Stomach smooth muscle (tissue), 2 donors: ENCODE results near the gene INMT.

Source experiments
- H3K27ac ChIP-seq: one replicate; pipeline ENCODE4 v1.7.0; 2013; ENCODE audit warnings: mild to moderate bottlenecking, low read length, inconsistent platforms
- H3K27me3 ChIP-seq, 2 donors: one replicate each; pipeline ENCODE4 v1.7.0; 2013; ENCODE audit warnings: low read length in 2 of 2; ENCODE audit not compliant: insufficient read depth in 2 of 2, control insufficient read depth in 1 of 2
- H3K36me3 ChIP-seq, 2 donors: one replicate each; pipeline ENCODE4 v1.7.0; 2013; ENCODE audit warnings: low read length in 2 of 2; ENCODE audit not compliant: control insufficient read depth in 2 of 2, insufficient read depth in 2 of 2
- H3K4me1 ChIP-seq: one replicate; pipeline ENCODE4 v1.7.0; 2013; ENCODE audit warnings: low read length; ENCODE audit not compliant: control insufficient read depth, insufficient read depth
- H3K4me3 ChIP-seq, 2 donors: one replicate each; pipeline ENCODE4 v1.7.0; 2013; ENCODE audit warnings: low read length in 2 of 2
- H3K9ac ChIP-seq, 2 donors: one replicate each; pipeline ENCODE4 v1.7.0; 2013; ENCODE audit warnings: low read length in 2 of 2, mild to moderate bottlenecking in 1 of 2
- H3K9me3 ChIP-seq, 2 donors: one replicate each; pipeline ENCODE4 v1.7.0; 2013; ENCODE audit warnings: low read length in 2 of 2; ENCODE audit not compliant: control insufficient read depth in 2 of 2
- donor health status: healthy.
- donor health status: Pancreatic carcinoma.

INMT gene

DNA sequence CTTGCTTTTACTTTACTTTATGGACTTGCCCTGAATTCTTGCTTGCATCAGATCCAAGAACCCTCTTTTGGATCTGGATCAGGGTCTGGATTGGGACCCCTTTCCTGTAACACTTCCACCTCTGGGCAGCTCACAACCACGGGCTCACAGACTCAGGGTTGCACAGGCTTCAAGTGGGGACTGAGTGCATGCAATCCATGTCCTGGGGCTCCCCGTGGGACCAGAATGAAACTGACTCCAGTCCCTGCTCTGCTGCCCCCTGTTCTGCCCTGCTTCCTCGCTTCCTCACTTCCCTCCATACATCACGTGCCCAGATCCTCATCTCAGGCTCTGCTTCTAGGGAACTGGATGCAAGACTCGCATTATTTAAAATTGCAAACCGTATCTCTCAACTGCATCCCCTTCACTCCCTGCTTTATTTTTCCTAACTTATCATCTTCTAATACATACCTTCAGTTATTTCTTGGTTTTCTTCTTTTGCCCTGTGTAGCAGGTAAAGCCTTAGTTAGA, 23.3 kb upstream of the INMT start:
- Histone ChIP-seq H3K27ac (no peak overlapping the region), H3K9ac (no peak overlapping the region), H3K27me3 (no peaks in the 10 kb centered on the region), H3K4me1 (no peaks in the 10 kb centered on the region), H3K36me3 (no peaks in the 10 kb centered on the region), H3K9me3 (no peaks in the 10 kb centered on the region), H3K4me3 (no peak overlapping the region)

DNA sequence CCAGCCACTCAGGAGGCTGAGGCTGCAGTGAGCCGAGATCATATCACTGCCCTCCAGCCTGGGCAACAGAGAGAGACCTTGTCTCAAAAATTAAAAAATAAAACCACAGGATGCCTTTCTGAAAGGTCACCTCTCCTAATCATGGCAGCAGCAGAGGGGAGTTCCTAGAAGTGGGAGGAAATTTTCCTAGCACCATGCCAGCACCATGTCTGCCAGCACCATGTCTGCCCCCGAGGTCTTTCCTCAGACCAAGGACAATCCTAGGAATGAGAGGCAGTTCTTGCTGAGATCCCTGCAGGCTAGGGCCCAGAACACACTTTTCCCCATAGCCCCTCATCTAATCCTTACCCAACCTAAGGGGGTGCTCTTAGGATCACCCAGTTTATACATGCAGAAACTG, 22.3 kb upstream of the INMT start:
- Histone ChIP-seq H3K9me3 (no peaks in the 10 kb centered on the region), H3K27ac (no peak overlapping the region), H3K4me1 (no peaks in the 10 kb centered on the region), H3K27me3 (no peaks in the 10 kb centered on the region), H3K36me3 (no peaks in the 10 kb centered on the region), H3K9ac (no peak overlapping the region), H3K4me3 (no peak overlapping the region)

DNA sequence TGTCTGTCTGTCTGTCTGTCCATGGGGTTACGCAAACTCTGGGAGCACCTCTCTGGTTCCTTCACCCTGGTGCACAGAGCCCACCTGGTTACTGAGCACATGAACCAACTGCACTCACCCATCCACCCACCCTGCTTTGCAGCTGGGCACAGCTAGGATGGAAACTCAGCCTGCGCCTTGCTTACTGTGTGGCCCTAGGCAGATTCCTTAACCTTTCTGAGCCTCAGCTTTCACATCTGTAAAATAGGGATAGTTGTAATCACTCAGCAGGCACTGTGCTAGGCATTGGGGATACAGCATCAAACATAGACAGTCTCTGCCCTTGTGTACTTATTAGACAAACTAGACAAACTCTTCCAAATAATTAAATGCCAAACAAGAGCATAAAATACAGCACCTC, 21.8 kb upstream of the INMT start:
- no peaks in the 10 kb centered on the region for H3K9me3 ChIP-seq
- H3K27me3 ChIP-seq = no peaks in the 10 kb centered on the region
- H3K4me3 ChIP-seq = no peak overlapping the region
- no peaks in the 10 kb centered on the region for H3K4me1 ChIP-seq
- no peaks in the 10 kb centered on the region for H3K36me3 ChIP-seq
- H3K9ac ChIP-seq = no peak overlapping the region
- H3K27ac ChIP-seq = no peak overlapping the region

DNA sequence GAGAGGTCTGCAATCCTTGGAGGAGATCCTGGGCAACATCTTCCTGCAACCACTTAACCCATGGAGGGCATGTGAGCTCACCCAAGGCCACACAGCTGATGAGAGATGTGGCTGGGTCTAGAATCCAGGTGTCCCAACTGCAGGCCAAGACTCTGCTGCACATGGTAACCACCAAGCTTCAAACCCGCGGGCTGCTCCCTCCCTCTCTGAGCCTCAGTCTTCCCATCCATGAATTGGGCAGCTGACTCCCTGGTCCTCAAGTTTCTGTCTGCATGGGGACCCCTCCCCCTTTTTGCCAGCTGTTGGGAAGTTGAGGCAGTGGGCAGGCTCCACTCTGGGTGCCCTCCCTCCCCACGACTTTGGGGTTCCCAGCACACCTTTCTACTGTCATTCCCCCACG, 20.9 kb upstream of the INMT start:
- Histone ChIP-seq H3K4me3 (no peak overlapping the region), H3K9ac (no peak overlapping the region), H3K27me3 (no peaks in the 10 kb centered on the region), H3K27ac (no peak overlapping the region), H3K4me1 (no peaks in the 10 kb centered on the region), H3K36me3 (no peaks in the 10 kb centered on the region), H3K9me3 (no peaks in the 10 kb centered on the region)

DNA sequence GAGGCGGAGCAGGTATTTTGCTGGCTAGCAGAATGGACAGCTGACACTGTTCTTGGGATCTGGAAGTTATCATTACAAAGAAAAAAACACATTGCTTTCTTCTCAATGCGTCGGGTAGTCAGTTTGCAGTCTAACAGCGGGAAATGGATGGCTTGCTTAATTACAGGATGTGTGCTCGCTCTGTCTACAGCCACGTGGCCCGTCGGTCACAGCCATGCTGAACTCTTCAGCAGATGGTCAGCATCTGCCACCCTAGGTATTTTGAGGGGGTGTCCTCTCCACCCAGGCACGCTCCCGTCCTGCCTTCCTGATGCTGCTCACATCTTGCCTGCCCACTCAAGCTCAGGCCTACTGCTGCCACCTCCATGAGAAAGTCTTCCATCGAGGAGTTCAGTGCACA, 20.4 kb upstream of the INMT start:
- Histone ChIP-seq H3K4me1 (no peaks in the 10 kb centered on the region), H3K4me3 (no peak overlapping the region), H3K9ac (no peak overlapping the region), H3K9me3 (no peaks in the 10 kb centered on the region), H3K27ac (no peak overlapping the region), H3K27me3 (no peaks in the 10 kb centered on the region), H3K36me3 (no peaks in the 10 kb centered on the region)

DNA sequence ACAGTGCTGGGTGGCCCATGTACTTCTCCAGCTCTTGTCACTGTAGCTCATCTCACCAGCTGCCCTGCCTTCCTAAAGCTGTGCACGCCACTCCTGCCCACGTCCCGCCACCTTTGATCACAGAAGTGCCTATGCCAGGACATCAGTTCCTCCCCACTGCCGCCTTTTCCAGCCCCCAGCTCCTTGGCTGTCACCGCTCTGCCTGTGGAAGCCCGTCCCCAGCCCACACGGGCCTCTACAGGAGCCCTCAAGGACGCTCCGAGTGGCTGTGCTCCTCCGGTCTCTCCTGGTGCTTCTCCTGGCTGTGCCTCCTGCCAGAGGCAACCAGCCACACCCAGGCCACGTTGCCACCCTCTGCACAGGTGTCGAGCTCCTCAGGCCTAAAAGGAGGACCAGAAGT, 19.3 kb upstream of the INMT start:
- no peaks in the 10 kb centered on the region for H3K27me3 ChIP-seq
- no peaks in the 10 kb centered on the region for H3K36me3 ChIP-seq
- no peak overlapping the region for H3K9ac ChIP-seq
- H3K27ac ChIP-seq = no peak overlapping the region
- H3K4me3 ChIP-seq = no peak overlapping the region
- no peaks in the 10 kb centered on the region for H3K9me3 ChIP-seq
- no peaks in the 10 kb centered on the region for H3K4me1 ChIP-seq

DNA sequence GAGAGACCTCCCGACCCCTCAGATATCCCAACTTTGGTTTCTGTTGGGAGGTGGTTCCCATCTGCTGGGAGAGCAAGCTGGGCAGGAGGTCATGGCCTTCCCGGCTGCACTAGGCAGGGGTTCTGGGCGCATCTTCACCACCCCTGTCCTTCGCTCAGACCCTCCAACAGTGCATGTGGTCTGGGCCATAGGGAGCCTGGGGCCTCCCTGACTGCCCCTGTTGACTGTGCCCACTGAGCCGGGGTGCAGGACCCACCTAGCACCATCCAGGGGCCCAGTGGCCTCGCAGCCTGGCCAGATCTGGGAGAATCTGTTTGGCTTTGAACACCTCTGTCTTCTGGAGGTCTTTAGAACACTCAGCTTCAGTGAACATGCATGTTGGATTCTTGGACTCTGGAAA, 18.7 kb upstream of the INMT start:
- Histone ChIP-seq H3K4me1 (no peaks in the 10 kb centered on the region), H3K4me3 (no peak overlapping the region), H3K27me3 (no peaks in the 10 kb centered on the region), H3K9me3 (no peaks in the 10 kb centered on the region), H3K9ac (no peak overlapping the region), H3K27ac (no peak overlapping the region), H3K36me3 (no peaks in the 10 kb centered on the region)

DNA sequence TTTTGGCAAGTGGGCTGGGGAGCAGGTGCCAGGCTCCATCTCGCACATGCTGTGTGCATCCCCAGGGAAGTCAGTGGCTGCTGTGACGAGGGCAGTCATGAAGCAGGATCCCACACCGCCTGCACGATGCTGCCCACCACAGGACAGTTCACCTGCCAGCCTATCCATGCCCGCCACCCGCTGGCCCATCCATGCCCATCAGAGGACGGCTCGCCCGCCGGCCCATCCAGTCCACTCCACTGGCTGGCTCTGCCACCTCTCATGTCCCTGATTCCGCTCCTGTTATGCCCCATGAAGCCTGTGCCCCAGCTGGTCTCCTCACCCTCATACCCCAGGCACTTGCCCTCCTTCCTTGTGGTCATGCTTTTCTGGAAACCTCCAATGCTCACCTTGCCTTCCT, 18.2 kb upstream of the INMT start:
- Histone ChIP-seq H3K9ac (no peak overlapping the region), H3K27me3 (no peaks in the 10 kb centered on the region), H3K36me3 (no peaks in the 10 kb centered on the region), H3K4me3 (no peak overlapping the region), H3K9me3 (no peaks in the 10 kb centered on the region), H3K4me1 (no peaks in the 10 kb centered on the region), H3K27ac (no peak overlapping the region)

DNA sequence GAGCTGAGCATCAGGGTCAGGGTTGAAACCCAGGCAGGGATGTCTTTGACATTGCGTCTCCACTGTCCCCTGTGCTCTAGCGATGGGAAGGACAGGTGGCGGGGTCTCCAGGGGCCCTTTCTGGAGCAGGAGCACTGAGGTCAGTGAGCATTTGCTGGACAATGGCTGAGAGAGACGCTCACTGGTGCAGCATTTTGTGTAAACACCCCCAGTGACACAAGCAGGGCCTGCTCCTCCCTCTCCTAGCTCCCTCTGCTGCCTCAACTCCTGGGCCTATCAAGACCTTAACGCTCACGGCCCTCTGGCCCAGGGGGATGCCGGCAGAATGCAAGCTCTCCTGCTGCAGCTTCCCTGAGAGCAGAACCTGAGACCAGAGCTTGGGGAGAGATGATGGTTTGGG, 17.4 kb upstream of the INMT start:
- Histone ChIP-seq H3K9ac (no peak overlapping the region), H3K36me3 (no peaks in the 10 kb centered on the region), H3K27ac (no peak overlapping the region), H3K27me3 (no peaks in the 10 kb centered on the region), H3K4me3 (no peak overlapping the region), H3K4me1 (no peaks in the 10 kb centered on the region), H3K9me3 (no peaks in the 10 kb centered on the region)

DNA sequence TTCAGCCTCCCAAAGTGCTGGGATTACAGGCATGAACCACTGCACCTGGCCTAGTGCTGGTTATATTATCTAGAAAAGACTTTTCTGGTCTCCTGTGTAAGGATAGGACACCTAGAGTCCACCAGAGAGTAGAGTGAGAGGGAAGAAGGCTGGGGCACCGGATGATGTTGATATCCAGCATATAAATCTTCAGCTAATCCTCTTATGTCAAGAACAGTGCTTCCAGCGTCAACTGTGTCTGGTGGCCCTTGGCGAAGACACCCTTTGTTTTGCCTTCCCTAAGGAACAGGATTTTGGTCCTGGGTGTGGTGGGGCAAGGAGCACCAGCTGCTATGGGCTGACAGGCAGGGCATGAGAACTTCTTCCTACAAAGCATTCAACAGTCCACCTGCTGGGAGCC, 16.3 kb upstream of the INMT start:
- H3K4me3 ChIP-seq = no peak overlapping the region
- H3K9ac ChIP-seq = no peak overlapping the region
- no peaks in the 10 kb centered on the region for H3K27me3 ChIP-seq
- H3K9me3 ChIP-seq = no peaks in the 10 kb centered on the region
- no peak overlapping the region for H3K27ac ChIP-seq
- no peaks in the 10 kb centered on the region for H3K36me3 ChIP-seq
- H3K4me1 ChIP-seq = peaks cover 3% of the 10 kb centered on the region

DNA sequence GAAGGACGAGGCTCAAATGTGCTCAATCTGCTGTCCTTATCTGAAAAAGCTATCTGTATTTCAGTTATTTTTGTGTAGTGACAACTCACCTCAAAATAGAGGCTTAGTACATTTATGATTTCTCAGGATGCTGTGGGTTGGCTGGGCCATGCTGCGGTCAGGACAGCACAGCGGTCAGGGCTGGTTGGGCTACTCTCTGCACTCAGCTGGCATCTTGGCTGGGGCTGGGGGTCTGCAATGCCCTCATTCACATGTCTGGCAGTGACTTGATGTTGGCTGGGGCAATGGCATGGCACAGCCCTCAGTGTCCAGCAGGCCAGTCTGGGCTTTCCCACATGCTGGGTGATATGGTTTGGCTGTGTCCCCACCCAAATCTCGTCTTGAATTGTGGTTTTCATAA, 15.6 kb upstream of the INMT start:
- Histone ChIP-seq H3K9me3 (no peaks in the 10 kb centered on the region), H3K36me3 (no peaks in the 10 kb centered on the region), H3K4me1 (peaks cover 4% of the 10 kb centered on the region), H3K9ac (no peak overlapping the region), H3K27me3 (no peaks in the 10 kb centered on the region), H3K4me3 (no peak overlapping the region), H3K27ac (no peak overlapping the region)
